CD14-positive monocyte (primary cell): ENCODE measurements around the gene COQ3. TPM values are rescaled to one million over a fixed set of nuclear protein-coding genes. Genes with fewer than 3 reads are reported as not detected.
A peak's percentile ranks its signal among the peaks of the same experiment; 100 is the strongest.

Experiments
- DNase-seq, 3 donors: peaks; one replicate each; pipeline ENCODE4 v3.0.0-alpha.2; 2011 to 2022
- H2AFZ ChIP-seq: 2 replicates; pipeline ENCODE4 v1.6.0; 2012; ENCODE audit warnings: mild to moderate bottlenecking, low read depth, low read length, inconsistent platforms; ENCODE audit not compliant: insufficient read depth, poor library complexity, severe bottlenecking
- H3K27ac ChIP-seq, 2 donors: 1 replicate in 1 of 2; 2 replicates in 1 of 2; pipeline ENCODE4 v1.5.1; 2012 to 2013; ENCODE audit warnings: low read length in 2 of 2, control low read depth in 1 of 2, inconsistent platforms in 1 of 2, low read depth in 1 of 2, mild to moderate bottlenecking in 1 of 2
- H3K27me3 ChIP-seq, 2 donors: one replicate each; pipeline versions ENCODE4 v1.6.0 to v1.6.1; 2011 to 2013; ENCODE audit warnings: low read length in 2 of 2; ENCODE audit not compliant: control insufficient read depth in 2 of 2, insufficient read depth in 2 of 2
- H3K36me3 ChIP-seq, 2 donors: replicated peaks in 1 of 2; 1 replicate in 1 of 2; 2 replicates in 1 of 2; pipeline versions ENCODE4 v1.5.1 to v1.6.1; 2012 to 2013; ENCODE audit warnings: low read length in 2 of 2, control low read depth in 1 of 2, inconsistent platforms in 1 of 2, mild to moderate bottlenecking in 1 of 2; ENCODE audit not compliant: insufficient read depth in 2 of 2, control insufficient read depth in 1 of 2
- H3K4me1 ChIP-seq, 2 donors: 1 replicate in 1 of 2; 2 replicates in 1 of 2; pipeline versions ENCODE4 v1.5.1 to v1.6.1; 2012 to 2013; ENCODE audit warnings: low read length in 2 of 2, control low read depth in 1 of 2, inconsistent platforms in 1 of 2, mild to moderate bottlenecking in 1 of 2, moderate library complexity in 1 of 2; ENCODE audit not compliant: insufficient read depth in 2 of 2, control insufficient read depth in 1 of 2
- H3K4me2 ChIP-seq: replicated peaks from 2 replicates; pipeline ENCODE3; 2012; ENCODE audit warnings: low read length, moderate library complexity, mild to moderate bottlenecking; ENCODE audit not compliant: poor library complexity, severe bottlenecking; ENCODE audit errors: extremely low read depth
- H3K4me3 ChIP-seq, 3 experiments: fragments of 200-600 bp in 1 of 3; sonication (generic) in 1 of 3; replicated peaks in 1 of 3; 1 replicate in 2 of 3; 2 replicates in 1 of 3; pipeline ENCODE4 v1.5.1; 2011 to 2013; ENCODE audit warnings: low read length in 3 of 3, mild to moderate bottlenecking in 3 of 3, control low read depth in 2 of 3, low read depth in 2 of 3, inconsistent platforms in 1 of 3, moderate library complexity in 1 of 3
- H3K79me2 ChIP-seq: 2 replicates; pipeline ENCODE4 v1.6.0; 2012; ENCODE audit warnings: mild to moderate bottlenecking, control low read depth, inconsistent platforms, low read length, moderate library complexity; ENCODE audit not compliant: insufficient read depth
- H3K9ac ChIP-seq: 2 replicates; pipeline ENCODE4 v1.6.0; 2017; ENCODE audit warnings: low read length, mild to moderate bottlenecking; ENCODE audit not compliant: insufficient read depth, poor library complexity, severe bottlenecking
- H3K9me3 ChIP-seq, 2 donors: replicated peaks in 1 of 2; 1 replicate in 1 of 2; 2 replicates in 1 of 2; pipeline versions ENCODE4 v1.5.1 to v1.6.1; 2012 to 2013; ENCODE audit warnings: low read length in 2 of 2, control low read depth in 1 of 2; ENCODE audit not compliant: control insufficient read depth in 1 of 2, insufficient read depth in 1 of 2
- H4K20me1 ChIP-seq: 2 replicates; pipeline ENCODE4 v1.6.0; 2012; ENCODE audit warnings: mild to moderate bottlenecking, low read length, control low read depth, moderate library complexity; ENCODE audit not compliant: insufficient read depth
- H3K27ac Mint-ChIP-seq, 7 donors: one replicate each; pipeline ENCODE4 v1.8.0; 2020; ENCODE audit warnings: mild to moderate bottlenecking in 7 of 7, mixed read lengths in 7 of 7, moderate library complexity in 6 of 7, inconsistent platforms in 2 of 7
- H3K27me3 Mint-ChIP-seq, 3 donors: one replicate each; pipeline ENCODE4 v1.8.0; 2021 to 2022; ENCODE audit warnings: low read depth in 3 of 3, mild to moderate bottlenecking in 3 of 3, mixed read lengths in 3 of 3, moderate library complexity in 3 of 3, inconsistent platforms in 1 of 3
- H3K36me3 Mint-ChIP-seq, 2 donors: one replicate each; pipeline ENCODE4 v1.8.0; 2020; ENCODE audit warnings: mixed read lengths in 2 of 2, inconsistent platforms in 1 of 2, mild to moderate bottlenecking in 1 of 2
- H3K4me1 Mint-ChIP-seq: one replicate; pipeline ENCODE4 v1.8.0; 2020; ENCODE audit warnings: mild to moderate bottlenecking, mixed read lengths
- H3K4me3 Mint-ChIP-seq, 2 donors: one replicate each; pipeline ENCODE4 v1.8.0; 2020; ENCODE audit warnings: mild to moderate bottlenecking in 2 of 2, mixed read lengths in 2 of 2, moderate library complexity in 1 of 2
- H3K9me3 Mint-ChIP-seq, 7 donors: one replicate each; pipeline ENCODE4 v1.8.0; 2020 to 2022; ENCODE audit warnings: mixed read lengths in 7 of 7, mild to moderate bottlenecking in 6 of 7, moderate library complexity in 6 of 7, inconsistent platforms in 2 of 7
- CTCF ChIP-seq: fragments of 200-600 bp; IDR thresholded peaks from one replicate; pipeline ENCODE4 v1.8.0; 2022; ENCODE audit warnings: antibody characterized with exemption, mild to moderate bottlenecking
- WGBS: methylation state at CpG from one replicate; pipeline ENCODE4 v1.1.5; 2013; ENCODE audit warnings: missing lambda C conversion rate; ENCODE audit not compliant: insufficient coverage; 5-methylcytosine and 5-hydroxymethylcytosine counted together
- intact Hi-C, 2 donors: fragments of 100-400 bp; cut with micrococcal nuclease; formaldehyde crosslinking; loops; one replicate each; pipeline versions ENCODE4 v1.15.0 to v1.15.1; 2023
- polyA plus RNA-seq, 3 donors: library from polyadenylated mRNA; depleted of rRNA in 1 of 3; unstranded in 2 of 3; stranded (reverse) in 1 of 3; fragments of 300-500 nt in 2 of 3; fragments of >200 nt in 1 of 3; fragmentation: Illumina TruSeq in 2 of 3; gene quantifications; 1 replicate in 2 of 3; 2 replicates in 1 of 3; pipeline ENCODE4 v1.2.3, GENCODE V29; 2012 to 2021

COQ3 gene
- polyA plus RNA-seq, 3 donors = 1.5 to 2.3 (median 1.6) TPM

GRCh38 chr6:99422912-99423311 lies 28.9 kb upstream of the COQ3 start:
- H3K4me1 ChIP-seq = peaks cover 19 to 37% of the 10 kb centered on the region in 2 donors
- no peak for DNase-seq
- peaks cover 0 to 1% (median 0%) of the 10 kb centered on the region in 3 donors for H3K27me3 Mint-ChIP-seq

GRCh38 chr6:99416892-99417767 lies 23.1 kb upstream of the COQ3 start:
- no peak for TF ChIP-seq CTCF
- H3K27ac ChIP-seq = peak overlapping the region in 1 of 2 donors; percentile 11
- Mint-ChIP-seq H3K4me3 (no peak overlapping the region), H3K27ac (peak overlapping the region in 2 of 7 donors; percentile 37 to 55), H3K27me3 (peaks cover 0 to 1% (median 0%) of the 10 kb centered on the region in 3 donors), H3K9me3 (no peaks in the 10 kb centered on the region), H3K4me1 (peaks cover 17% of the 10 kb centered on the region), H3K36me3 (peaks cover 20 to 38% of the 10 kb centered on the region in 2 donors)
- DNase-seq = peak in 1 of 3 donors; percentile 5
- H3K9ac ChIP-seq = no peak overlapping the region
- intact Hi-C loops = no loop called here
- H3K36me3 ChIP-seq = peaks cover 17 to 40% of the 10 kb centered on the region in 2 donors
- H3K9me3 ChIP-seq = no peaks in the 10 kb centered on the region
- no peak overlapping the region for H3K4me3 ChIP-seq
- WGBS = 90% methylated on average over 2 of the region's 9 CpGs
- no peaks in the 10 kb centered on the region for H3K4me1 ChIP-seq
- H4K20me1 ChIP-seq = peaks cover 100% of the 10 kb centered on the region
- H2AFZ ChIP-seq = no peak overlapping the region
- H3K4me2 ChIP-seq = no peak overlapping the region
- H3K27me3 ChIP-seq = no peaks in the 10 kb centered on the region
- H3K79me2 ChIP-seq = peaks cover 100% of the 10 kb centered on the region

More at GRCh38 chr6:99422912-99423311, 28.9 kb upstream of the COQ3 start:
- Histone ChIP-seq H3K79me2 (peaks cover 88% of the 10 kb centered on the region), H2AFZ (no peak overlapping the region), H3K4me2 (no peak overlapping the region), H3K4me3 (no peak overlapping the region), H3K27me3 (no peaks in the 10 kb centered on the region), H3K9ac (no peak overlapping the region), H4K20me1 (peaks cover 65% of the 10 kb centered on the region), H3K27ac (no peak overlapping the region), H3K9me3 (no peaks in the 10 kb centered on the region), H3K36me3 (peaks cover 0 to 18% of the 10 kb centered on the region in 2 donors)
- Mint-ChIP-seq H3K4me1 (peaks cover 47% of the 10 kb centered on the region), H3K4me3 (no peak overlapping the region), H3K36me3 (peaks cover 10 to 25% of the 10 kb centered on the region in 2 donors), H3K9me3 (no peaks in the 10 kb centered on the region), H3K27ac (peak overlapping the region in 1 of 7 donors; percentile 6)
- intact Hi-C loops = no loop called here
- no CpG with 5 or more reads among the region's 6 CpGs for WGBS
- TF ChIP-seq CTCF = no peak
